ENCODE measurements around the gene STARD3. TPM values are rescaled to one million over a fixed set of nuclear protein-coding genes. Genes with fewer than 3 reads are reported as not detected.

STARD3 gene
- total and polyA plus RNA-seq, 2 of the 13 experiments (the other 11 are each of a cell fraction or from before 2014, with no cell fraction given), result 34.6 to 100 TPM

DNA sequence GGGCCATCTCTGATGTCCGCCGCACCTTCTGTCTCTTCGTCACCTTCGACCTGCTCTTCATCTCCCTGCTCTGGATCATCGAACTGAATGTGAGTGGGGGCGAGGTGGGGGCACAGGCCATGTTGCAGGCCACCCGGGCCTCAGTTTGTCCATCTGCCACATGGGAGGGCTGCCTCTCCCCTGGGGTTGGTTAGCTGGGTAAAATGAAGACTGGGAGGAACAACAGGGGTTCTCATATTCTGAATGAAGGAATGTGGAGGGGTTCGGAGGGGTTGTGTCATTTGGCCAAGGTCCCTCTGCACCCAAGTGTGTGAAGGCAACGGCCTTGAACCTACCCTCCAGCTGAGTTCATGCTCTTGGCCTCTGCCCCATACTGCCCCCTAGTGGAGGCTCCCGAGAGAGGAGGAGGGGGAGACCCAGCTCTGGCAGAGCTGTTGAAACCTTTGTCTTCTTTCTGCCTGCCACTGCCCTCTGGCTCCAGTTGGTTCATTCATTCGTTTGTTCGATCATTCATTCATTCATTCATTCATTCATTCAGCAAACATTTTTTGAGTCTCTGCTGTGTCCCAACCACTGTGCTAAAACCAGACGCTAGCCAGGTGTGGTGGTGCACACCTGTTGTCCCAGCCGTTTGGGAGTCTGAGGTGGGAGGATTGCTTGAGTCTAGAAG is 16.9 kb downstream of the STARD3 start (continued):
- 0 out of 2 replicates have a peak, but pooled peaks have one; percentile 24 for TF ChIP-seq KDM5B (CRISPR knock-in tag; IDR thresholded peaks at IDR 0.05; ENCODE audit: borderline replicate concordance)
- TF ChIP-seq GATAD1 (CRISPR knock-in tag; IDR thresholded peaks at IDR 0.05), result no peak; the same call in 1 of the 2 replicates
- peak; percentile 49; the same call in 1 of the 2 replicates for TF ChIP-seq HOXA3 (CRISPR knock-in tag; IDR thresholded peaks at IDR 0.05)
- TF ChIP-seq EHMT2 (IDR thresholded peaks at IDR 0.05; ENCODE audit: borderline replicate concordance, low read depth, low read length), result no peak
- TF ChIP-seq ZNF629 (CRISPR knock-in tag; conservative IDR thresholded peaks at IDR 0.05), result peak; percentile 97
- TF ChIP-seq SOX6 (IDR thresholded peaks at IDR 0.05), result no peak
- TF ChIP-seq SOX6 (CRISPR knock-in tag; IDR thresholded peaks at IDR 0.05), result peak; percentile 75
- TF ChIP-seq, protein P1, sequence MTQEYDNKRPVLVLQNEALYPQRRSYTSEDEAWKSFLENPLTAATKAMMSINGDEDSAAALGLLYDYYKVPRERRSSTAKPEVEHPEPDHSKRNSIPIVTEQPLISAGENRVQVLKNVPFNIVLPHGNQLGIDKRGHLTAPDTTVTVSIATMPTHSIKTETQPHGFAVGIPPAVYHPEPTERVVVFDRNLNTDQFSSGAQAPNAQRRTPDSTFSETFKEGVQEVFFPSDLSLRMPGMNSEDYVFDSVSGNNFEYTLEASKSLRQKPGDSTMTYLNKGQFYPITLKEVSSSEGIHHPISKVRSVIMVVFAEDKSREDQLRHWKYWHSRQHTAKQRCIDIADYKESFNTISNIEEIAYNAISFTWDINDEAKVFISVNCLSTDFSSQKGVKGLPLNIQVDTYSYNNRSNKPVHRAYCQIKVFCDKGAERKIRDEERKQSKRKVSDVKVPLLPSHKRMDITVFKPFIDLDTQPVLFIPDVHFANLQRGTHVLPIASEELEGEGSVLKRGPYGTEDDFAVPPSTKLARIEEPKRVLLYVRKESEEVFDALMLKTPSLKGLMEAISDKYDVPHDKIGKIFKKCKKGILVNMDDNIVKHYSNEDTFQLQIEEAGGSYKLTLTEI (CRISPR knock-in tag; conservative IDR thresholded peaks at IDR 0.05), result no peak
- no peak; the same call in 1 of the 2 replicates for TF ChIP-seq CBX5 (CRISPR knock-in tag; IDR thresholded peaks at IDR 0.05; ENCODE audit: borderline replicate concordance)
- TF ChIP-seq POLR2AphosphoS2 (IDR thresholded peaks at IDR 0.05; ENCODE audit: low read depth, low read length), result no peak
- TF ChIP-seq GABPB1 (CRISPR knock-in tag; IDR thresholded peaks at IDR 0.05), result no peak
- TF ChIP-seq MEF2D (CRISPR knock-in tag; IDR thresholded peaks at IDR 0.05), result no peak
- no peak for TF ChIP-seq MYNN (CRISPR knock-in tag; IDR thresholded peaks at IDR 0.05; ENCODE audit: low read depth)
- TF ChIP-seq THYN1 (CRISPR knock-in tag; IDR thresholded peaks at IDR 0.05; ENCODE audit: borderline replicate concordance, low read depth), result no peak
- TF ChIP-seq TBX3 (IDR thresholded peaks at IDR 0.05; ENCODE audit: borderline replicate concordance), result 0 out of 2 replicates have a peak, but pooled peaks have one; percentile 18
- no peak for TF ChIP-seq TEAD2 (CRISPR knock-in tag; IDR thresholded peaks at IDR 0.05)
- TF ChIP-seq MEIS1 (CRISPR knock-in tag; IDR thresholded peaks at IDR 0.05; ENCODE audit: borderline replicate concordance), result no peak
- TF ChIP-seq CBFB (CRISPR knock-in tag; IDR thresholded peaks at IDR 0.05), result 0 out of 2 replicates have a peak, but pooled peaks have one; percentile 46
- TF ChIP-seq KDM4B (CRISPR knock-in tag; IDR thresholded peaks at IDR 0.05), result no peak
- no peak for TF ChIP-seq ZFP82 (CRISPR knock-in tag; IDR thresholded peaks at IDR 0.05; ENCODE audit: borderline replicate concordance)
- no peak for TF ChIP-seq GFI1 (CRISPR knock-in tag; IDR thresholded peaks at IDR 0.05; ENCODE audit: borderline replicate concordance)
- TF ChIP-seq ZNF138 (CRISPR knock-in tag; IDR thresholded peaks at IDR 0.05; ENCODE audit: low read depth), result no peak
- peak; percentile 95 for TF ChIP-seq RARA (CRISPR knock-in tag; IDR thresholded peaks at IDR 0.05)
- TF ChIP-seq, protein P2, sequence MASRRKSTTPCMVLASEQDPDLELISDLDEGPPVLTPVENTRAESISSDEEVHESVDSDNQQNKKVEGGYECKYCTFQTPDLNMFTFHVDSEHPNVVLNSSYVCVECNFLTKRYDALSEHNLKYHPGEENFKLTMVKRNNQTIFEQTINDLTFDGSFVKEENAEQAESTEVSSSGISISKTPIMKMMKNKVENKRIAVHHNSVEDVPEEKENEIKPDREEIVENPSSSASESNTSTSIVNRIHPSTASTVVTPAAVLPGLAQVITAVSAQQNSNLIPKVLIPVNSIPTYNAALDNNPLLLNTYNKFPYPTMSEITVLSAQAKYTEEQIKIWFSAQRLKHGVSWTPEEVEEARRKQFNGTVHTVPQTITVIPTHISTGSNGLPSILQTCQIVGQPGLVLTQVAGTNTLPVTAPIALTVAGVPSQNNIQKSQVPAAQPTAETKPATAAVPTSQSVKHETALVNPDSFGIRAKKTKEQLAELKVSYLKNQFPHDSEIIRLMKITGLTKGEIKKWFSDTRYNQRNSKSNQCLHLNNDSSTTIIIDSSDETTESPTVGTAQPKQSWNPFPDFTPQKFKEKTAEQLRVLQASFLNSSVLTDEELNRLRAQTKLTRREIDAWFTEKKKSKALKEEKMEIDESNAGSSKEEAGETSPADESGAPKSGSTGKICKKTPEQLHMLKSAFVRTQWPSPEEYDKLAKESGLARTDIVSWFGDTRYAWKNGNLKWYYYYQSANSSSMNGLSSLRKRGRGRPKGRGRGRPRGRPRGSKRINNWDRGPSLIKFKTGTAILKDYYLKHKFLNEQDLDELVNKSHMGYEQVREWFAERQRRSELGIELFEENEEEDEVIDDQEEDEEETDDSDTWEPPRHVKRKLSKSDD (CRISPR knock-in tag; IDR thresholded peaks at IDR 0.05; ENCODE audit: low read depth), result no peak
- TF ChIP-seq TAF15 (IDR thresholded peaks at IDR 0.05; ENCODE audit: low read depth, low read length, poor library complexity, severe bottlenecking), result no peak
- TF ChIP-seq ZNF589 (CRISPR knock-in tag; conservative IDR thresholded peaks at IDR 0.05), result no peak

Measured in HepG2 (cell line).